Brain microvascular endothelial cell (primary cell): Measurements from ENCODE around the gene FBXO42.
"Not testable (repeated sequence)": the region's sequence is repeated elsewhere in the genome, so short reads cannot be mapped to it uniquely, and the experiment has no call there.

Experiments used
- DNase-seq: peaks from one replicate; pipeline ENCODE4 v3.0.0-alpha.2; 2020
- H3K27ac ChIP-seq: fragments of 250-450 bp; sonication (Bioruptor Pico); 2 replicates; pipeline ENCODE4 v1.5.1; 2020; ENCODE audit warnings: mild to moderate bottlenecking, moderate library complexity
- H3K27me3 ChIP-seq: fragments of 250-450 bp; sonication (Bioruptor Pico); replicated peaks from 2 replicates; pipeline ENCODE4 v1.5.1; 2020; ENCODE audit warnings: mild to moderate bottlenecking
- H3K36me3 ChIP-seq: fragments of 250-450 bp; sonication (Bioruptor Pico); replicated peaks from 2 replicates; pipeline ENCODE4 v1.5.1; 2020; ENCODE audit warnings: mild to moderate bottlenecking
- H3K4me3 ChIP-seq: 2 replicates; pipeline ENCODE4 v1.5.1; 2011; ENCODE audit warnings: low read depth, mild to moderate bottlenecking, control low read depth, low read length, moderate library complexity
- CTCF ChIP-seq: IDR thresholded peaks from 2 replicates; pipeline ENCODE4 v1.5.1; 2011; ENCODE audit warnings: low read depth, mild to moderate bottlenecking, moderate library complexity, low read length, control low read depth, inconsistent platforms; ENCODE audit errors: missing control alignments
- in situ Hi-C: cut with HindIII; loops from 2 replicates; pipeline ENCODE4 v1.10.0; 2017; ENCODE audit warnings: low sequenced_read_pairs, low pct_ligation_motif_present

Gene FBXO42

GRCh38 chr1:16226490-16227179 is 125.6 kb downstream of the FBXO42 start:
- no peak for TF ChIP-seq CTCF
- Histone ChIP-seq H3K36me3 (no peaks in the 10 kb centered on the region), H3K27ac (no peak overlapping the region), H3K27me3 (peaks cover 16% of the 10 kb centered on the region), H3K4me3 (peak overlapping the region; percentile 9)
- no peak for DNase-seq
- in situ Hi-C loops, result no loop called here

- in situ Hi-C loops, result no loop called here
Observed at GRCh38 chr1:16226129-16226489, 126.2 kb downstream of the FBXO42 start.

GRCh38 chr1:16224472-16224871 is 127.8 kb downstream of the FBXO42 start:
- H3K4me3 ChIP-seq, result no peak overlapping the region
- in situ Hi-C loops, result no loop called here
- H3K27me3 ChIP-seq, result peaks cover 16% of the 10 kb centered on the region
- DNase-seq, result no peak
- no peak overlapping the region for H3K27ac ChIP-seq
- TF ChIP-seq CTCF, result no peak
- H3K36me3 ChIP-seq, result no peaks in the 10 kb centered on the region

More at GRCh38 chr1:16226129-16226489, 126.2 kb downstream of the FBXO42 start:
- Histone ChIP-seq H3K27ac (no peak overlapping the region), H3K27me3 (peaks cover 16% of the 10 kb centered on the region), H3K36me3 (no peaks in the 10 kb centered on the region), H3K4me3 (no peak overlapping the region)
- TF ChIP-seq CTCF, result no peak
- no peak for DNase-seq

- H3K27ac ChIP-seq, H3K36me3 ChIP-seq, DNase-seq, in situ Hi-C loops, H3K4me3 ChIP-seq: not testable (repeated sequence)
- peaks cover 14% of the 10 kb centered on the region for H3K27me3 ChIP-seq
Observed at GRCh38 chr1:16222716-16223115, 129.6 kb downstream of the FBXO42 start.

- Histone ChIP-seq H3K4me3 (no peak overlapping the region), H3K36me3 (no peaks in the 10 kb centered on the region), H3K27me3 (peaks cover 2% of the 10 kb centered on the region), H3K27ac (no peak overlapping the region)
- in situ Hi-C loops, result no loop called here
- no peak for DNase-seq
- TF ChIP-seq CTCF, result no peak
Observed at GRCh38 chr1:16221499-16221898, 130.8 kb downstream of the FBXO42 start.

GRCh38 chr1:16219968-16220500 is 132.2 kb downstream of the FBXO42 start:
- DNase-seq, result no peak
- H3K27ac ChIP-seq, result no peak overlapping the region
- H3K36me3 ChIP-seq, result no peaks in the 10 kb centered on the region
- in situ Hi-C loops, result no loop called here
- no peak for TF ChIP-seq CTCF
- H3K27me3 ChIP-seq, result no peaks in the 10 kb centered on the region
- H3K4me3 ChIP-seq, result no peak overlapping the region
